IPS DF 19.7 (cell line): ENCODE data around the gene BBX.
"Not testable (repeated sequence)": the region's sequence is repeated elsewhere in the genome, so short reads cannot be mapped to it uniquely, and the experiment has no call there.

Source experiments
- DNase-seq: peaks from one replicate; pipeline ENCODE4 v3.0.0-alpha.2; 2013; ENCODE audit warnings: low read depth, low spot score

The BBX gene

GRCh38 chr3:107542665-107543064 lies 19.9 kb downstream of the BBX start:
- DNase-seq: no peak

DNA sequence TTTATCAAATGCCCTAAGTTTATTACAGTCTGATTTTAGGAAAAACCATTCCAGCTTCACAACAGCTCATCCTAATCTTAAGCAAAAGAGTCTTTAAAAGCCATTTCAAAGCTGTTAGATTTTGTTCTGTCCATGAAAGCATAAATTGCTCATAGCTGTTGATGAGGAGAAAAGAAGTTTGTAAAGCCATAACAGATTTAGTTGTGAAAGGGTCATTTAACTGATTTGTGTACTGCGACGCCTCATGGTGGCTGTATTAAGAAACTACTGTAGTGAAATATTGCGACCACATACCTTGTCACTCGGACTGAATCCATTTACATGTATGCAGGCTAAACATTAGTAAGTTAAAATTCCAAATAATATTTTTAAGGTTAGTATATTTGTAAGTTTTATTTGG lies 20.9 kb downstream of the BBX start:
- DNase-seq: no peak

GRCh38 chr3:107545680-107546120 lies 22.9 kb downstream of the BBX start:
- DNase-seq: no peak

DNA sequence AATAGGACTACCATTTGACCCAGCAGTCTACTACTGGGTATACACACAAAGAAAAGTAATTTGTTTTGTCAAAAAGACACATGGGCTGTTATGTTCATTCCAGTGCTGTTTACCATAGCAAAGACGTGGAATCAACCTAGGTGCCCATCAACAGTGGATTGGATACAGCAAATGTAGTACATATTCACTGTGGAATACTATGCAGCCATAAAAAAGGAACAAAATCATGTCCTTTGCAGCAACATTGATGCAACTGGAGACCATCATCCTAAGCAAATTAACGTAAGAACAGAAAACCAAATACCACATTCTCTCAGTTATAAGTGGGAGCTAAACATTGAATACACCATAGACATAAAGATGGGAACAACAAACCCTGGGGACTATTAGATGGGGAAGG lies 25.8 kb downstream of the BBX start:
- DNase-seq: no peak

DNA sequence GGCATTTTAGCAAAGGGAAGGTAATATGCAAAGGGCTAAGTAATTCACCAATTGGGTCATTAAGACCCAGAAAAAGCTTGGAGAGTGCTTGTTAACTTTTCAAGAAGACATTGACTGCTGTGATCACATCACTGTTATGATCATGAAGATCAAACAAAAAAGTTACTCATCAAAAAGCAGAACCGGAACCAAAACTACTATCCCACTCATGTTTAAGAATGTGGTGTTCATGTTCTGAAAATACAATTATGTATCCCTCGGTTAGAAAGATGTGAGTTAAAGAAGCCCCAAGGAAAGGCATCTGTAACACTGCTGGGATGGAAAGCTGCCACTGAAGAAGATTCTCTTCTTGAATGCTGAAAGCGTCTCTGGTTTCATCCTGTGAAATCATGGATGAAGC lies 32.6 kb downstream of the BBX start:
- DNase-seq: no peak

DNA sequence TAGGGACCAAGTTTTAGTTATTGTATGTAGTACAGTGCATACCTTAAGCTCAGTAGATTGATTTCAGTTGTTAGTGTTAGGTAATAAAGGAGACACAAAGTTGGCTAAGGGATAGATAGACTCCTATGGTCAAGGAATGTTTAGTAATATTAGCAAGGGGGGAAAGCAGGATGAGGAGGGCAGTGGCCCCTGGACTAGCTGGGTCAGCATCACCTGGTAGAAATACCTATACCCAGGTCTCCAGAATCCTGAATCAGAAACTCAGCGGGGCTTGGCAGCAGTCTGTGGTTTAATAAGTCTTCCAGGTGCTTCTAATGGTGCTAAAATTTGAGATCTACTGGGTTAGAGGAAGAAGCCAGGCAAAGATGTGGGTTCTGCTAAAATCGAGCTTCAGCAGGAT lies 35.0 kb downstream of the BBX start:
- no peak for DNase-seq

GRCh38 chr3:107560166-107560565 lies 37.4 kb downstream of the BBX start:
- no peak for DNase-seq

GRCh38 chr3:107561980-107562379 lies 39.2 kb downstream of the BBX start:
- DNase-seq: no peak

DNA sequence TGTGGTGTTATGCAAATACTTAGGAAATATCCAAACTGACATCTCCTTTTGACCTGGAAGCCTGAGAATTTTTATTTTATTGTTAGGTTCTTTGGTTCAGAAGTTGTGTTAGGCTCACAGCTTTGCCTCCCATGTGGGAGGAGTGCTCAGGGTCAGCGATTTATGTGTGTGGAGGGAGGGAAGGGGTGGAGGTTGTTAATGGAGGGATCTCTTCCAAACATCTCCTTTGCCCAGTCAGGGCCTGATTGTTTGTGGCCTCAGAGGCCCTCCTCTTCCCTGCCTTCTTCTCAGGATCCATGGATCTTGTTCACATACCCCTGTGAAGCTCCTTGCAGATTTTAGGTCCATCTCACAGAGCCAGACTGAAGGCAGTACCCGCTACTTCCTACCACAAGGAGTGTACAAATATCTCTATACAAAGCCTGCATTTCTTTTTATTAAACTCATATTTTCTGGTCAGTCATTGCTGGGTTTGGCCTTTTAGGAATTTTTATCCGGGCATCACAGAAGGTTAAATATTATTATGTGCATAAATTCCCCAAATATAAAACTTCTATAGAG lies 40.3 kb downstream of the BBX start:
- DNase-seq: no peak

DNA sequence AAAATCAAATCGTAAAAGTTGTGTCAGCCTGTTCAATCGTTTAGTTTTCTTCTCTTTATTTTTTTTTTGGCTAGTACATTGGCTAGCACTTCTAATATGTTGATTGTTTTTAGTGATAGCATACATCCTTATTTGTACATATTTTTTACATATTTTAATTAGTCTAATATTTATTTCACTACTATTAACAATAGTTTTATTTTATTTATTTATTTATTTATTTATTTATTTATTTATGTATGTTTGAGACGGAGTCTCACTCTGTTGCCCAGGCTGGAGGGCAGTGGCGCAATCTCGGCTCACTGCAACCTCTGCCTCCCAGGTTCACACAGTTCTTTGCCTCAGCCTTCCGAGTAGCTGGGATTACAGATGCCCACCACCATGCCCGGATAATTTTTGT lies 42.5 kb downstream of the BBX start:
- DNase-seq: not testable (repeated sequence)

GRCh38 chr3:107571089-107571488 lies 48.3 kb downstream of the BBX start:
- DNase-seq: not testable (repeated sequence)

GRCh38 chr3:107571492-107571891 lies 48.7 kb downstream of the BBX start:
- not testable (repeated sequence) for DNase-seq

GRCh38 chr3:107574650-107575049 lies 51.9 kb downstream of the BBX start:
- no peak for DNase-seq

- no peak for DNase-seq
Observed at GRCh38 chr3:107578091-107578490, 55.3 kb downstream of the BBX start.

- no peak for DNase-seq
Observed at GRCh38 chr3:107578523-107578922, 55.8 kb downstream of the BBX start.

DNA sequence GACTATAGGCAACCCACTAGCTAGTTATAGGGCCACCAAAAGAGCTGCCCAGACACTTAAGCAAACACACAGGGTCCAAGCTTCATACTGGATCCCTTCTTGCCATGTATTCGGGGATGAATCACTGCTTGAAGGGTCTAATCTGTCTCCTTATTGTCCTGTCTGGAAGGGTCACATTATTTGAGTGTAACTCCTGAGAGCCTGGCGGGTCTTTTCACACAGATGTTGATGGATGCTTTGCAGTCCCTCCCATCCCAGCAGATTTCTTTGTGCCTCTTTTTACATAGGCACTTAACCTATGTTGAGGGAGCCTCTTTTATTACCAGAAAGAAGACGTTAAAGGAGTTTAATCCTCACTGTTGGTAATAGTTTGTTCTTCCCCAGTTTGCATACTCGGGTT lies 56.6 kb downstream of the BBX start:
- no peak for DNase-seq

GRCh38 chr3:107581230-107581629 lies 58.5 kb downstream of the BBX start:
- no peak for DNase-seq

DNA sequence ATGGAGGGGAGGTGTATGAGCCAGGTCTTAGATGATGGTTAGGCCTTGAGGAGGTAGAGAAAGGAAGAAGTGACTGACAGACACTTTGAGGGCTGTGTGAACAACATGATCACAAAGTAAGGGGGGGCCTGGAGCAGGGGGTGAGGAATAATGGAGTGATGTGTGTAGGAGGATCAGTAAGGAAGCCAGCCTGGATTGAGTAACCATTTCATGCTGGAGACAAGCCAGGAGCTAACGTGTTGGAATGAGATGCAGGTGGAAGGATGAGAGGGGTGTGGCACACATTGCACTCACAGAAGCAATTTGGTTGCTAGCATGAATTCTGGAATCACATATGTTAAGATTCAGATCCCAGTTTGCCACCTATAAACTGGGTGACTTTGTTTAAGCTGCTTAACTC lies 65.5 kb downstream of the BBX start:
- DNase-seq: no peak

- DNase-seq: no peak
Observed at GRCh38 chr3:107589454-107589853, 66.7 kb downstream of the BBX start.

DNA sequence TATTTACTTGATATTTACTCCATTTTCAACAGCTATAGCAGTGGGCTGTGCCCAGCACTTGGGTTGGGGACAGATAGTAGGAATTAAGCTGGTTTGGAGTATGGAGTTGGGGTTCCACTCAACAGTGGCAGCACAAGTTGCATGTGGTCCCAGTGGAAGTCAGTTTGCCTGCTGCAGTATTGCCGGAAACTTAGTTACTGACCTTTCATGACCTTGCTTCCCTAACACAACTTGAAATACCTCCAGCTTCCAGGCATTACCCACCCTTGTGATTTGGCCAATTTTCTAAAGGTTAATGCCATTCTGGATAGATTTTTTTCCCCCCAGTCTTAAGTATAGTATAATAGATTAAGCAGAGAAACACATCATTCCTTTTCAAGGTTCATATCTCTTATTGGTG lies 68.0 kb downstream of the BBX start:
- no peak for DNase-seq

DNA sequence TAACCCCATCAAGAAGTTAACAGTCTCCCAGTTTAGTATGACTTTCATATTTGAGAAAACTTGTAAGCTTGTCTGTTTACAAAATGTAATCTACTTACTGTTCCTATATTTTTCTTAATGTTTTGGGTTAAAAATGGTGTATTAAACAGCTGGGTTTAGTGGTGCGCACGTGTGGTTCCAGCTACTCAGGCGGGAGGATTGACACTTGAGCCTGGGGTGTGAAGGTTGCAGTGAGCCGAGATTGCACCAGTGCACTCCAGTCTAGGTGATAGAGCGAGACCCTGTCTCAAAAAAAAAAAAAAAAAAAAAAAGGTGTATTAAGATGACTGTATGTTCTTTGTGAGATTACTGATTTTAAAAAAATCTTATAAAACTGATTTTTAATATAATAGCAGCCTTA lies 69.3 kb downstream of the BBX start:
- DNase-seq: no peak

DNA sequence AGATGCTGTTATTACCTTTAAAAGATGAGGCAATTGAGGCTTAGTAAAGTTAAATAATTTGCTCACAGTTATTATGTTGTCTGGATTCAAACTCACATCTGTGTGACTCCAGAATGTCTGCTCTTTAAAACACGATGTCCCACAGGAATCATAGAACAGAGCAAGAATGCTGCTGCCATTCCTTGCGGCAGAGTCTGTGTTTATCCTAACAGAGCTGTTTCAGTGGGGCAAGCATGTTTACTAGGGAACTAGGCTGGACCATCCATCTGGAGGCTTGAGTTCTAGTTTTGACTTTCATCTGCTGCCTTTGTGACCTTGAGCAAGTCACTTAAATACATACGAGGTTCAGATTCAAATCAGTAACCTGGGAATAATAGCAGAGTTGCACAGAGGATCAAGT lies 72.1 kb downstream of the BBX start:
- DNase-seq: no peak

DNA sequence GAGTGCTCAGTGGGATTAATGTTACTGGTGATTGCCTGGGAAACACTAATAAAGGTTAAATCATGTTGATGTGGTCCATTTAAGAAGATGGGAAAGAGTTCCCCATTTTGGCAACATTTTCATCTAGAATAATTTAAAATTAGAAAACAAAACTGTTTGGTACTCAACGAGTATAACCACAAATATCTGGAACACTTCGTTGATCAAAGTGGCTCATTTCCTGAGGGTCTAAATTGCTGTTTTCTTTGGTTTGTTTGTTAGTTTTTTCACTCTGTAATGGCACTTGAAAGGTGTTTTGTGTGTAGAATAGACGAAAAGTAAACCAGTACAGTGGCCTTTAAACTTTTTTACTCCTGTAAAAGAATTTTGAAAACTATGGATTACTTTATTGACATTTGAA lies 73.9 kb downstream of the BBX start:
- no peak for DNase-seq
